Large intestine (tissue), 12 donors: ENCODE results near the gene IZUMO2. TPM values are rescaled to one million over a fixed set of nuclear protein-coding genes. Genes with fewer than 3 reads are reported as not detected.

Experiments used
- DNase-seq, 2 donors: peaks; one replicate each; pipeline versions ENCODE4 v3.0.0 to v3.0.0-alpha.2; 2013
- H3K27ac ChIP-seq: one replicate; pipeline ENCODE4 v1.5.1; 2013; ENCODE audit warnings: low read length
- H3K27me3 ChIP-seq: 2 replicates; pipeline ENCODE4 v1.6.1; 2013; ENCODE audit warnings: low read length; ENCODE audit not compliant: control insufficient read depth, insufficient read depth
- H3K36me3 ChIP-seq: 2 replicates; pipeline ENCODE4 v1.6.1; 2013; ENCODE audit warnings: low read length; ENCODE audit not compliant: control insufficient read depth, insufficient read depth
- H3K4me1 ChIP-seq: one replicate; pipeline ENCODE4 v1.6.1; 2013; ENCODE audit warnings: low read length; ENCODE audit not compliant: control insufficient read depth, insufficient read depth
- H3K4me3 ChIP-seq: one replicate; pipeline ENCODE4 v1.5.1; 2013; ENCODE audit warnings: low read length
- H3K9me3 ChIP-seq: one replicate; pipeline ENCODE4 v1.6.1; 2013; ENCODE audit warnings: mild to moderate bottlenecking, low read depth, low read length, moderate library complexity; ENCODE audit not compliant: control insufficient read depth
- WGBS: methylation state at CpG from one replicate; pipeline ENCODE4 v1.1.5; 2013; ENCODE audit warnings: low lambda C conversion rate; ENCODE audit not compliant: insufficient coverage; 5-methylcytosine and 5-hydroxymethylcytosine counted together
- long read RNA-seq, 11 donors: transcript quantifications; one replicate each; lab custom pipeline, GENCODE V29; 2026
- polyA plus RNA-seq: library from polyadenylated mRNA; unstranded; fragments of 120-200 nt; gene quantifications from one replicate; pipeline ENCODE4 v1.2.1, GENCODE V29; 2013

IZUMO2 gene
- polyA plus RNA-seq, result not detected
- long read RNA-seq, donor 1, result 0 reads
- long read RNA-seq, donor 2, result 0 reads
- long read RNA-seq, donor 3, result 0 reads
- long read RNA-seq, donor 4, result 0 reads
- long read RNA-seq, donor 5, result 0 reads
- long read RNA-seq, donor 6, result 0 reads
- long read RNA-seq, donor 7, result 0 reads
- long read RNA-seq, donor 8, result 0 reads
- long read RNA-seq, donor 9, result 0 reads
- long read RNA-seq, donor 10, result 0 reads
- long read RNA-seq, donor 11, result 0 reads

- no peak within 1 kb of the TSS for H3K4me3 ChIP-seq
- H3K9me3 ChIP-seq, result peaks cover 5% of the 10 kb centered on the region
- H3K27ac ChIP-seq, result no peak within 1 kb of the TSS
- H3K4me1 ChIP-seq, result no peaks in the 10 kb centered on the region
- H3K27me3 ChIP-seq, result peaks cover 5% of the 10 kb centered on the region
- peak in 1 of 2 donors; percentile 35 for DNase-seq
- no CpG with 5 or more reads among the region's 26 CpGs for WGBS
- H3K36me3 ChIP-seq, result no peaks in the 10 kb centered on the region
Measured at GRCh38 chr19:50162988-50163387, at the start of gene IZUMO2. Gene IZUMO2, minus strand, starts transcription at chr19:50163281. Its CDS starts 87 bp downstream, at chr19:50163194.

- no peak for DNase-seq
- Histone ChIP-seq H3K4me1 (peaks cover 39% of the 10 kb centered on the region), H3K9me3 (peaks cover 3% of the 10 kb centered on the region), H3K27ac (no peak overlapping the region), H3K4me3 (no peak overlapping the region), H3K27me3 (no peaks in the 10 kb centered on the region), H3K36me3 (peaks cover 50% of the 10 kb centered on the region)
- WGBS, result no CpG with 5 or more reads among the region's 46 CpGs
Measured at GRCh38 chr19:50210425-50210824, 47.3 kb upstream of the IZUMO2 start.

- 100% methylated on average over 1 of the region's 7 CpGs for WGBS
- Histone ChIP-seq H3K36me3 (peaks cover 41% of the 10 kb centered on the region), H3K27ac (no peak overlapping the region), H3K9me3 (peaks cover 3% of the 10 kb centered on the region), H3K4me1 (peaks cover 36% of the 10 kb centered on the region), H3K27me3 (no peaks in the 10 kb centered on the region), H3K4me3 (no peak overlapping the region)
- DNase-seq, result no peak
Measured at GRCh38 chr19:50209131-50209530, 46.0 kb upstream of the IZUMO2 start.

GRCh38 chr19:50207730-50208129 lies 44.6 kb upstream of the IZUMO2 start:
- peaks cover 27% of the 10 kb centered on the region for H3K36me3 ChIP-seq
- WGBS, result 76% methylated on average over 2 of the region's 2 CpGs
- H3K4me1 ChIP-seq, result peaks cover 41% of the 10 kb centered on the region
- peak overlapping the region; percentile 99 for H3K27ac ChIP-seq
- DNase-seq, result no peak
- H3K9me3 ChIP-seq, result peaks cover 3% of the 10 kb centered on the region
- H3K4me3 ChIP-seq, result no peak overlapping the region
- peaks cover 2% of the 10 kb centered on the region for H3K27me3 ChIP-seq

GRCh38 chr19:50206191-50206590 lies 43.1 kb upstream of the IZUMO2 start:
- WGBS, result no CpG with 5 or more reads among the region's 6 CpGs
- Histone ChIP-seq H3K9me3 (peaks cover 3% of the 10 kb centered on the region), H3K27me3 (peaks cover 2% of the 10 kb centered on the region), H3K36me3 (peaks cover 16% of the 10 kb centered on the region), H3K4me3 (peak overlapping the region; percentile 62), H3K4me1 (peaks cover 44% of the 10 kb centered on the region), H3K27ac (peak overlapping the region; percentile 99)
- peak; percentile 77 to 90 for DNase-seq

- no CpG with 5 or more reads among the region's 12 CpGs for WGBS
- peak; percentile 92 to 93 for DNase-seq
- Histone ChIP-seq H3K4me3 (peak overlapping the region; percentile 62), H3K4me1 (peaks cover 44% of the 10 kb centered on the region), H3K27me3 (peaks cover 2% of the 10 kb centered on the region), H3K9me3 (peaks cover 3% of the 10 kb centered on the region), H3K27ac (peak overlapping the region; percentile 99), H3K36me3 (peaks cover 15% of the 10 kb centered on the region)
Measured at GRCh38 chr19:50205681-50206138, 42.6 kb upstream of the IZUMO2 start.

- Histone ChIP-seq H3K4me3 (peak overlapping the region; percentile 62), H3K9me3 (no peaks in the 10 kb centered on the region), H3K4me1 (peaks cover 44% of the 10 kb centered on the region), H3K36me3 (peaks cover 14% of the 10 kb centered on the region), H3K27me3 (peaks cover 2% of the 10 kb centered on the region), H3K27ac (peak overlapping the region; percentile 99)
- DNase-seq, result peak; percentile 96 to 98
- WGBS, result no CpG with 5 or more reads among the region's 49 CpGs
Measured at GRCh38 chr19:50204811-50205675, 42.0 kb upstream of the IZUMO2 start.

GRCh38 chr19:50204081-50204428 lies 41.0 kb upstream of the IZUMO2 start:
- peaks cover 2% of the 10 kb centered on the region for H3K27me3 ChIP-seq
- no peaks in the 10 kb centered on the region for H3K9me3 ChIP-seq
- DNase-seq, result no peak
- WGBS, result no CpG with 5 or more reads among the region's 7 CpGs
- H3K36me3 ChIP-seq, result peaks cover 14% of the 10 kb centered on the region
- H3K27ac ChIP-seq, result peak overlapping the region; percentile 99
- H3K4me1 ChIP-seq, result peaks cover 44% of the 10 kb centered on the region
- peak overlapping the region; percentile 50 for H3K4me3 ChIP-seq

GRCh38 chr19:50203281-50204080 lies 40.4 kb upstream of the IZUMO2 start, which contains the start of gene MYH14:
Gene MYH14, plus strand, starts transcription at chr19:50203622. Its CDS starts 6,744 bp downstream, at chr19:50210366.
- H3K27ac ChIP-seq, result peak within 1 kb of the TSS; percentile 99
- DNase-seq, result peak; percentile 93 to 95
- no CpG with 5 or more reads among the region's 78 CpGs for WGBS
- peaks cover 2% of the 10 kb centered on the region for H3K27me3 ChIP-seq
- H3K4me3 ChIP-seq, result peak within 1 kb of the TSS; percentile 50
- H3K4me1 ChIP-seq, result peaks cover 44% of the 10 kb centered on the region
- peaks cover 14% of the 10 kb centered on the region for H3K36me3 ChIP-seq
- H3K9me3 ChIP-seq, result no peaks in the 10 kb centered on the region

- Histone ChIP-seq H3K27ac (peak overlapping the region; percentile 35), H3K36me3 (peaks cover 14% of the 10 kb centered on the region), H3K4me1 (peaks cover 42% of the 10 kb centered on the region), H3K9me3 (no peaks in the 10 kb centered on the region), H3K4me3 (peak overlapping the region; percentile 25), H3K27me3 (peaks cover 2% of the 10 kb centered on the region)
- no CpG with 5 or more reads among the region's 18 CpGs for WGBS
- peak in 1 of 2 donors; percentile 42 for DNase-seq
Measured at GRCh38 chr19:50202962-50203280, 39.8 kb upstream of the IZUMO2 start.
